Right cardiac atrium (tissue), 5 donors: ENCODE data around the gene ABLIM2. TPM values are rescaled to one million over a fixed set of nuclear protein-coding genes. Genes with fewer than 3 reads are reported as not detected.

Experiments
- ATAC-seq, 2 donors: fragments of 200-7000 bp; cut with Tn5 transposase; one replicate each; pipeline versions ENCODE4 v1.8.0 to v1.9.1; 2020; ENCODE audit warnings: moderate library complexity in 2 of 2, mild to moderate bottlenecking in 1 of 2
- DNase-seq, 3 donors: peaks; one replicate each; pipeline ENCODE4 v3.0.0-alpha.2; 2020
- H3K27ac ChIP-seq: one replicate; pipeline ENCODE4 v1.5.1; 2013; ENCODE audit warnings: mild to moderate bottlenecking, low read length, control low read depth, moderate library complexity
- H3K27me3 ChIP-seq: one replicate; pipeline ENCODE4 v1.6.1; 2013; ENCODE audit not compliant: control insufficient read depth, insufficient read depth
- H3K4me1 ChIP-seq: one replicate; pipeline ENCODE4 v1.6.1; 2013; ENCODE audit warnings: low read length; ENCODE audit not compliant: control insufficient read depth, insufficient read depth
- H3K4me3 ChIP-seq: one replicate; pipeline ENCODE4 v1.5.1; 2013; ENCODE audit warnings: low read length, control low read depth
- H3K9me3 ChIP-seq: one replicate; pipeline ENCODE4 v1.6.1; 2013; ENCODE audit warnings: low read length; ENCODE audit not compliant: control insufficient read depth
- WGBS: extraction: QIAGEN DNeasy Blood & Tissue Kit; methylation state at CpG from one replicate; pipeline ENCODE4 v1.1.7; 2013; 5-methylcytosine and 5-hydroxymethylcytosine counted together
- intact Hi-C, 4 donors: fragments of 100-400 bp; cut with DNase I; formaldehyde crosslinking; loops; one replicate each; pipeline versions ENCODE4 v1.11.0 to v1.14.0; 2022 to 2023
- polyA plus RNA-seq: library from polyadenylated mRNA; stranded (reverse); fragments of 200-250 nt; gene quantifications from one replicate; pipeline ENCODE4 v1.2.3, GENCODE V29; 2013
- total RNA-seq, 4 donors: library from RNA; stranded (reverse); fragmentation: NEBNext Ultra II Directional; extraction: Animal tissue kit (Norgen Biotek cat#: 25700); gene quantifications; one replicate each; pipeline ENCODE4 v1.2.1, GENCODE V29; 2021
- donor health status: healthy with polysubstance abuse.
- donor health status: DM: no; HTN: yes; CAD: no.
- donor health status: DM: no; HTN: no; CAD: no.
- donor health status: DM: no; HTN: yes; CAD: no; lungs with severe emphysema.
- donor health status: DM: yes; HTN: yes; CAD: no.

ABLIM2 gene
- total and polyA plus RNA-seq, 5 donors, result 4.2 to 17.4 (median 8.9) TPM

DNA sequence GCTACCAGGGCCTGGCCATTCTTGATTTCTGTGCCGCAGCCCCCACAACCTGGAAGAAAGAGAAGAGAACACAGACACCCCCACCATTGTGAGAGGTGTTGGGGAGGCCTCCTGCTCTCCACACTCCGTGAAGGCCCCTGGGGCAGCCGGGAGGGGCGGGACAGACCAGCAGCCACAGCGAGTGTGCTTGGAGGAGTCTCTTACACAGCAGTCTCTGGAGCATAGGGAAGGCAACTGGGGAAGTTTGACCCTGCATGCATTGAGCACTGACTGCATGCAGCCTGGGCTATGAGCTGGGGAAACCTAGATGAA, 77.9 kb downstream of the ABLIM2 start:
- ATAC-seq, result no peak
- Histone ChIP-seq H3K4me3 (no peak overlapping the region), H3K27me3 (no peaks in the 10 kb centered on the region), H3K4me1 (no peaks in the 10 kb centered on the region), H3K27ac (no peak overlapping the region), H3K9me3 (no peaks in the 10 kb centered on the region)
- DNase-seq, result peak in 1 of 3 donors; percentile 45
- WGBS, result 61% methylated on average over 5 of the region's 5 CpGs
- intact Hi-C loops, result no loop called here

DNA sequence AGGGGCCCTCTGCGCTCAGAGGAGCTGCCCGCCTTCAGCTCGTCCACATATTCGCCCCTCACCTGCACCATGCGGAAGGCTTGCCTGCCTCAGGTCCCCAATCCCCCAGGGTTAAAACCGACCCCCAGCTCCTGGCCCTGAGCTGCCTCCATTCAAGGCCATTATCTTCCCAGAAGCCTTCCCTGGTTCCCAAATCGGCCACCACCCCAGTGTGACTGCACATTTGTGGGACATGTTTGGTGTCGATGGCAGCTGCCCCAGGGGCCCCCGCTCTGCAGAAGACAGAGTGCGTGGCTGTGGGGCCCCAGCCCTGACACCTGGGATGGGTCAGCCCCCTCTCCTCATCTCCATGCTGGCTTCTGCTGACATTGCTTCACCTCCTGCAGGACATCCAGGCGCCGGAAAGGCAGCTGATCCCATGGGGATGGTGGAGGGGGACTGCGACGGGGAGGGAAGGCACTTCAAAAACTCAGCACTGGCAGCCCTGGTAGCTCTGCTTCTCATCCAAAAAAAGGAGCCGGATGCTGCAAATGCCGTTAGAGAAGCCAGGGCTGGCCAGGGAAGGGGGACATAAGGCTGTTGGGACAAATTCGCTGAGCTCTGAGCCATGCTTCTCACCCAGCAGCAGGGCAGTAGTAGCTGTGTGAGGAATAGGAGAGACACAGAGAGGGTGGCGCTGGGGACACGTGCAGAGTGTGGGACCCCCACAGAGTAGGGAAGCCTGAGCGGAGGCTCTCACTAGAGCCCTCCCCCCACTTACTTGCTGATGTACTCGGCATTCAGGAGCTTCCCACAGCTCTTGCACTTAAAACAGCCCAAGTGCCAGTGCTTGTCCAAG, 78.5 kb downstream of the ABLIM2 start:
- H3K4me1 ChIP-seq, result no peaks in the 10 kb centered on the region
- no peak overlapping the region for H3K27ac ChIP-seq
- intact Hi-C loops, result no loop called here
- H3K9me3 ChIP-seq, result no peaks in the 10 kb centered on the region
- DNase-seq (peak in 2 of 3 donors; percentile 75 to 77), ATAC-seq (peak; percentile 51 to 71)
- WGBS, result 45% methylated on average over 21 of the region's 21 CpGs
- no peaks in the 10 kb centered on the region for H3K27me3 ChIP-seq
- no peak overlapping the region for H3K4me3 ChIP-seq

DNA sequence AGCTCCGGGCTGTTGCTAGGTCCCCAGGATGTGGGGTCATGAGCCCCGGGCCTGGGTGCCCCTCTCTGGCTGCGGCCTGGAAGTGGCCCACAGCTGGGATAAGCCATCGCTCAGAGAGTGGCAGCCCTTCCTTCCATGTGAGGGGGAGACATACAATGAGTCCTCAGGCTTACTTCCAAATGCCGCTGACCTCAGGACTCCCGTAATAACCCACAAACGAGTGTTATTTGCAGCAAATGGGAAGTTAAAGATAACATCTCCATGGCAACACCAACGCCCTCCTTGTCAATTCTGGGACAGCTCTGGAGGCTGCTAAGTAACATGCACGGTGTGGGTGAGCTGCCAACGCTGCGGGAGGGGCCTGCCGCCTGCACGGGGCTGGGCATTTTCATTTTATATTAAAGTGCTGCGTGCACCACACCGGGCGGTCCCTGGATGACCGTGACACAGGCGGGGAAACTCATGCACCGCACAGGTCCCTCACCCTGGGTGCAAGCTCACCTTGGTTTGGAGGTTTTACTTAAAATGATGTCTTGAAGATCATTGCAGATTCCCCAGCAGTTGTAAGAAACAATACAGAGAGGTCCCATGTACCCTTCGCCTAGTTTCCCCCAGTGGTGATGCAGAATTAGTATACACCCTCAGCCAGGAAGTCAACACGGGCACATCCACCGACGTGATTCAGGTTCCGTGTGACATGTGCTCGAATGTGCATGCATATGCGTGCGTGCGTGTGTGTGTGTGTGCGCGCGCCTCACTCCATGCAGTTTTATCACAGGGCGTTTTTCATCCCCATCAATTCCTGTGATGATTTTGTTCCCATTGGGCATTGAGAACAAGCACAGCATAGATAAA, 79.4 kb downstream of the ABLIM2 start:
- no peak overlapping the region for H3K27ac ChIP-seq
- no peaks in the 10 kb centered on the region for H3K27me3 ChIP-seq
- ATAC-seq (peak; percentile 71 to 72), DNase-seq (peak; percentile 38 to 75 (median 73))
- H3K4me3 ChIP-seq, result no peak overlapping the region
- 34% methylated on average over 32 of the region's 32 CpGs for WGBS
- intact Hi-C loops, result no loop called here
- no peaks in the 10 kb centered on the region for H3K4me1 ChIP-seq
- no peaks in the 10 kb centered on the region for H3K9me3 ChIP-seq

DNA sequence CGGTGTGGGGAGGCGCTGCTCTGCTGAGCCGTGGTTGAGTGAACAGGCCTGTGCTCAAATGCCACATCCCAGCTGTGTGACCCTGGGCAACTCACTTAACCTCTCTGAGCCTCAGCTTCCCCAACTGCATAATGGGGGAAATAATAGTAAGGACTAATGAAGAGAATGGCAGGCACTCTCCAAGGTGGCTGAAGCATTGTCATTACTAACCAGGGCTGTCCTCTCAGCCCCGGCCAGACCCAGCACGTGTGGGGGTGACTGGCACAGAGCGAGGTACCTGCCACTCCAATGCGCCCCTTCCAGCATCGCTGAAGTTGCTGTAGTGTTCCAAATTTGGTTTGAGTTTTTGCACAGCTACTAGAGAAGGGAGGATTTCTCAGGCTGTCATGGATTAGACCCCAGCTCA, 80.0 kb downstream of the ABLIM2 start:
- Histone ChIP-seq H3K9me3 (no peaks in the 10 kb centered on the region), H3K27me3 (no peaks in the 10 kb centered on the region), H3K4me1 (no peaks in the 10 kb centered on the region), H3K27ac (no peak overlapping the region), H3K4me3 (no peak overlapping the region)
- intact Hi-C loops, result no loop called here
- DNase-seq (no peak), ATAC-seq (no peak)
- 81% methylated on average over 8 of the region's 8 CpGs for WGBS

DNA sequence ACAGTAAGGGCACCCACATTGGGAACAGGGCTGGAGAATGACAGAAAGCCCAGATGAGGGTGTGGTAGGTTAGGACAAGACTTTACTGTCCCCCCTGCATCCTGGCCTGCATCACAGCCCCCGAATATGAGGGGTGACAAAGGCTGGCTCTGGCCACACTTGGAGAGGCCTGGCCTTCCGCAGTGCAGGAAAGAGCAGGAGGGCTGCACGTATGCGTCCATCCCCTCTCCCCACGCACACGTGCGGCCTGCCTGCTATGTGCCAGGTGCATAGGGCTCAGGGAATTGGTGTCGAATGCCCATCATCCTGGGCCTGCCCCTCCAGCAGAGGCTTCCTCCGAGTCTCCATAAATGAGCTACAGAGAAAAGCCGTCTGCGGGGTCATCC, 80.5 kb downstream of the ABLIM2 start:
- DNase-seq (peak in 1 of 3 donors; percentile 27), ATAC-seq (no peak)
- Histone ChIP-seq H3K9me3 (no peaks in the 10 kb centered on the region), H3K4me1 (no peaks in the 10 kb centered on the region), H3K4me3 (no peak overlapping the region), H3K27ac (no peak overlapping the region), H3K27me3 (no peaks in the 10 kb centered on the region)
- intact Hi-C loops, result no loop called here
- WGBS, result 83% methylated on average over 11 of the region's 11 CpGs

DNA sequence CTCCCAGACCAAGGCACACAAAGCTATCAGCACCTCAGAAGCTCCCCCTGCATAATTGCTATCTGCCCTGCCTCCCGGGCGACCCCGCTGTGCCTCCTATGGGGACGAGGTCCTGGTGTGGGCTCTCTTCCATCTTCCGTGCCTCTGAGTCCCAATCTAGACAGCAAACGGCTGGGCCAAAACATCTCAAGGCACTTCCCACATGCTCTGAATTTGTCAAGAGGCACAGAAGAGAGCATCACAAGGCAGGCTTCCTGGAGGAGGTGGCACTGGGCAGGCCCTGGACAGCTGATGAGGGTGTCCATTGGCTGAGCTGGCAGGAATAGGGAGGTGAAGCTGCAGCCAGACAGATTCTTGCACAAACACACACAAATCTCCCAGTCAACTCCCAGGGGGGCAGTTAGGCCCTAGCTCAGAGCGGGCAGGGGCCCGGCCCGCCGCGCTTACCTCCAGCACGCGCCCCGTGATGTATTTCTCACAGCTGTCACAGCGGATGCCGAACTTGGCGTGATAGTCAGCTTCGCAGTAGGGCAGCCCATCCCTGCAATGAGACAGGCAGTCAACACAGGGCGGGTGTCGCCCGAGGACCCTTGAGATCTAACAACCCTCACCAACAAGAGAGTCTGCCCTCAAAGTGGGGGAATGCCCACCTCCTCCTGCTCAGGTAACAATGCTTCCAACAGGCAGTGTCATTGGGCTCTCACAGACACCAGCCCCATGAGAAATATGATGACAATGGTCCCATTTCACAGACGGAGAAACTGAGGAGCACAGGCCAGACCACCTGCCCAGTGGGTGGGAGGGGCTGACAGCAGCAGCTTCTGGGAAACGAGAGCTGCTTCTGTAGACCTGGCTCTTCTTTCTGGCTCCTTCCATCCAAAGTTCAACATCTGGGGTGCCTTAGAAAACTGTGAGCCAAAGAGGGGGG, 81.2 kb downstream of the ABLIM2 start:
- no peak overlapping the region for H3K27ac ChIP-seq
- H3K27me3 ChIP-seq, result no peaks in the 10 kb centered on the region
- no peaks in the 10 kb centered on the region for H3K9me3 ChIP-seq
- intact Hi-C loops, result no loop called here
- WGBS, result 85% methylated on average over 23 of the region's 23 CpGs
- no peak overlapping the region for H3K4me3 ChIP-seq
- ATAC-seq, result no peak
- no peaks in the 10 kb centered on the region for H3K4me1 ChIP-seq
- DNase-seq, result peak in 1 of 3 donors; percentile 34

DNA sequence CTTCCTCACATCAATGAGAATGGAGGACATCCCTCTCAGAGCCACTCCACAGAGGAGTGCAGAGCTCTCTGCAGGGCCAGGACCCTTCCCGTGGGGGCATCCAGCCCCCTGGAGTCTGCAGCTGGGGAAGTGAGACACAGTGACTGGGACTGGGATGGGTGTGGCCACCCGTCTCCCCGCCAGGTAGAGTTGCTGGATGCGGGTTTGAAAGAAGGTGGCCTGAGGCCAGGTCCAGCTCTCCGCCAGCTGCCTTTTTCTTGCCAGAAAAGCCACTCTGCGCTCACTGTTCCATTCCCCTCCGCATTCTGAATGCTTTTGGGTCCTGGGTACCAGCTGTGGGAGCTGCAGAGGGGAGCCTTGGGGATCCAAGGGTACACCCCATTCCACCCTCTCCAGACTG, 82.6 kb downstream of the ABLIM2 start:
- intact Hi-C loops, result no loop called here
- ATAC-seq (no peak), DNase-seq (peak in 1 of 3 donors; percentile 28)
- WGBS, result 66% methylated on average over 7 of the region's 7 CpGs
- H3K27ac ChIP-seq, result no peak overlapping the region
- H3K9me3 ChIP-seq, result no peaks in the 10 kb centered on the region
- no peaks in the 10 kb centered on the region for H3K4me1 ChIP-seq
- no peaks in the 10 kb centered on the region for H3K27me3 ChIP-seq
- no peak overlapping the region for H3K4me3 ChIP-seq

DNA sequence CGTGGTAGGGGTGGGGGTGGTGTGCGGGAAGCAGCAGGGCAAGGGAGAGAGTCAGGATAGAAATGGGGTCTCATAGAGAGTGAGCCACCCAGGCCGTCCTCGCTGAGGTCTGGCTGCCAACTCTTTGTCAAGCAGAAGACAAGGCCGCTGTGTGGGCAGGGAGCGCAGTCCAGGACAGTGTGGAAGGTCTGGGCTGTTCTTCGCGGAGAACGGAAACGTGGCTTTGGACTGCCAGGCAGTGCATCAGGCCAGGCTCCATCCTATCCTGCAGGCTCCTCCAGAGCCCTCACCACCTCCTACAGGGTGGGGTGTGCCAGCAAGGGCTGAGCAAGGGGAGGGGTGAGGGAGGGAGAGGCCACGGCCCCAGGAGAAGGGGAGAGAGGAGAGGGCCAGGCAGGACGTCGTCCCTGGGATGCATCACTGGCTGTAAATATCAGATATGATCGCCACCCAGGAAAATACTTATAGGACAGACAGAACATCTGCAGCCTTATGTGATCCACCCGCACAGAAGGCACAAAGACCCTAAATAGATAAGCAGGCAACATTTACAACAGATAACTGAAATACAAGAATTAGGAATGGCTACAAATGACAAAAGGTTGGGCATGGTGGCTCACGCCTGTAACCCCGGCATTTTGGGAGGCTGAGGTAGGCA, 85.3 kb downstream of the ABLIM2 start:
- no peak overlapping the region for H3K27ac ChIP-seq
- H3K9me3 ChIP-seq, result no peaks in the 10 kb centered on the region
- no peaks in the 10 kb centered on the region for H3K27me3 ChIP-seq
- 77% methylated on average over 17 of the region's 17 CpGs for WGBS
- H3K4me3 ChIP-seq, result no peak overlapping the region
- ATAC-seq (no peak), DNase-seq (peak in 1 of 3 donors; percentile 31)
- no peaks in the 10 kb centered on the region for H3K4me1 ChIP-seq
- intact Hi-C loops, result no loop called here

DNA sequence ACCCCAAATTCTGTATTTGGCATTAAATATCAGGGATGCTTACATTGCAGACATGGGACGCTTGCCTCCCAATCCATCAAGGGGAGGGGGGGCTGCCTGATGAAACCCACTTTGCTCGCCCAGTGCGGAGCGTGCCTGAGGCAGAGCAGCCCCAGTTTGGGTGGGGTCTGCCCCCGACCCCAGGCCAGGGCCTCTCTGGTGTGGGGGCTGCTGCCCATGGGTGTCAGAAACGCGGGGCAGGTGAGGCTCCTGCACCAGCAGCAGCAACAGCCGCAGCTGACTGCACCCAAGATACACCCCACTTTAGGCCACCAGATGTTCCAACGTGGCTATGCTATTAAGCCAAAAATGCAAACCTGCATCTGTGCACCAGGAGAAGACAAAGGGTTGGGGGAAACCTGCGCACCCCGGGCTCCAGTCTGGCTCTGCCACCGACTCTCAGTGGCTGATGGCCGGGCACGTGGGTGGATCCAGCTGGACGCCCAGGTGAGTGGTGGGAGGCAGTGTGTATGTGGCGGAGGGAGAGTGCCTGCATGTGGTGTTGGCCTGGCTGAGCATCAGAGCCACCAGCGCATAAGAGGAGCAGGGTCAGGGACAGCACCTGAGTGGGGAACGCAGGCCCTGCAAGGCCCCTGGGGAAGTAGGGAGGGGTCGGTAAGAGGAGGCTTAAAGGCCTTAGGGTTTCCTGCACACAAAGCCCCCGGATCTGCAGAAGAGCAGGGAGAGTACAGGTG, 86.2 kb downstream of the ABLIM2 start:
- 82% methylated on average over 20 of the region's 20 CpGs for WGBS
- no peak for ATAC-seq
- Histone ChIP-seq H3K9me3 (no peaks in the 10 kb centered on the region), H3K27me3 (no peaks in the 10 kb centered on the region), H3K27ac (no peak overlapping the region), H3K4me1 (no peaks in the 10 kb centered on the region), H3K4me3 (no peak overlapping the region)
- intact Hi-C loops, result no loop called here
- peak in 1 of 3 donors; percentile 41 for DNase-seq

DNA sequence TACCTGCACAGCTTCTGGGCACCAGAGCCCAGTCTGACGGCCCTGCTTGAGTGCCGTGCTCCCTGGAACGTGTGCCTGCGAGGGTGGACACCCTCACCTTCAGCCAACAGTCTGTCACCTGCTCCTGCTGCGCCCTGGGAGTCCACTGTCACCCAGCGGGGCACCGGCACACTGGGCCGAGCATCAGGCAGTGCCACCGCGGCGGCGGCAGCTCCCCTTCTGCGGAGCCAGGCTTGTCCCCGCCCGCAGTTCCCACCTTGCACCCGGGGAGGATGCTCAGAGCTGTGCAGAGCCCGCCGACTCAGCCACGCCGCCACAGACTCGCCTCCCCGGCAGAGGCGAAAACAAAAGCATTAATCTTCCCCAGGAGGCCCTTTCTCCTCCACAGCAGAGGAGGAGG, 86.8 kb downstream of the ABLIM2 start:
- H3K27ac ChIP-seq, result no peak overlapping the region
- ATAC-seq (no peak), DNase-seq (peak in 1 of 3 donors; percentile 49)
- no peaks in the 10 kb centered on the region for H3K9me3 ChIP-seq
- 49% methylated on average over 23 of the region's 23 CpGs for WGBS
- intact Hi-C loops, result no loop called here
- no peaks in the 10 kb centered on the region for H3K27me3 ChIP-seq
- H3K4me3 ChIP-seq, result no peak overlapping the region
- H3K4me1 ChIP-seq, result peaks cover 3% of the 10 kb centered on the region
